Panc1 (cell line): ENCODE measurements around the gene MRPL18. TPM values are rescaled to one million over a fixed set of nuclear protein-coding genes. Genes with fewer than 3 reads are reported as not detected.

ENCODE experiments used
- ATAC-seq: fragments of 200-7000 bp; cut with Tn5 transposase; 2 replicates; pipeline ENCODE4 v1.9.1; 2020; ENCODE audit warnings: mild to moderate bottlenecking, moderate library complexity
- BruUV-seq: library from RNA; stranded (reverse); fragments of 400-500 nt; replicated peaks from 2 replicates; lab custom pipeline; 2021; lab: Mats Ljungman, UMichigan
- CTCF ChIA-PET: fragments of 300-600 bp; sonication (Branson Sonifier 250); formaldehyde crosslinking; loops from one replicate; lab custom pipeline; 2022; ENCODE audit warnings: antibody characterized with exemption; lab: Charles Lee
- POLR2A ChIA-PET: fragments of 300-600 bp; sonication (Branson Sonifier 250); formaldehyde crosslinking; loops from one replicate; lab custom pipeline; 2022; ENCODE audit warnings: antibody characterized with exemption; lab: Charles Lee
- DNase-seq: peaks from one replicate; pipeline ENCODE4 v3.0.0-alpha.2; 2010; ENCODE audit warnings: low read depth, low spot score
- H3K27ac ChIP-seq: 2 replicates; pipeline ENCODE4 v1.5.1; 2011; ENCODE audit warnings: mild to moderate bottlenecking, low read length, inconsistent platforms
- H3K27me3 ChIP-seq: fragments of 200-500 bp; sonication (Bioruptor generic); 2 replicates; pipeline ENCODE4 v1.6.0; 2014; ENCODE audit warnings: low read length, inconsistent platforms; ENCODE audit not compliant: control insufficient read depth, insufficient read depth
- H3K36me3 ChIP-seq: fragments of 200-500 bp; sonication (Bioruptor generic); 2 replicates; pipeline ENCODE4 v1.5.1; 2014; ENCODE audit warnings: inconsistent platforms, mild to moderate bottlenecking, low read length, moderate library complexity; ENCODE audit not compliant: control insufficient read depth, insufficient read depth
- H3K4me1 ChIP-seq: 2 replicates; pipeline ENCODE4 v1.5.1; 2011; ENCODE audit warnings: inconsistent platforms, mild to moderate bottlenecking, low read length, moderate library complexity; ENCODE audit not compliant: control insufficient read depth, insufficient read depth
- H3K4me3 ChIP-seq, 2 experiments: 2 replicates each; pipeline ENCODE4 v1.5.1; 2011 to 2012; ENCODE audit warnings: low read depth in 2 of 2, low read length in 2 of 2, mild to moderate bottlenecking in 2 of 2, inconsistent platforms in 1 of 2, moderate library complexity in 1 of 2
- H3K9me3 ChIP-seq: fragments of 200-500 bp; sonication (Bioruptor generic); 2 replicates; pipeline ENCODE4 v1.5.1; 2014; ENCODE audit warnings: low read depth, mild to moderate bottlenecking, inconsistent platforms, low read length, moderate library complexity; ENCODE audit not compliant: control insufficient read depth, insufficient read depth
- CTCF ChIP-seq: fragments of 450-650 bp; IDR thresholded peaks from 2 replicates; pipeline ENCODE4 v1.5.1; 2017; ENCODE audit warnings: mild to moderate bottlenecking
- POLR2AphosphoS5 ChIP-seq: IDR thresholded peaks from 2 replicates; pipeline ENCODE4 v1.6.1; 2012; ENCODE audit warnings: mild to moderate bottlenecking, low read depth, low read length, moderate library complexity
- REST ChIP-seq, 2 experiments: IDR thresholded peaks; 2 replicates each; pipeline ENCODE4 v1.6.1; 2011 to 2012; ENCODE audit warnings: low read depth in 2 of 2, control low read depth in 1 of 2, low read length in 1 of 2, mild to moderate bottlenecking in 1 of 2, moderate library complexity in 1 of 2; ENCODE audit not compliant: insufficient read depth in 1 of 2
- SIN3A ChIP-seq: IDR thresholded peaks from 2 replicates; pipeline ENCODE4 v1.6.1; 2012; ENCODE audit warnings: low read depth, mild to moderate bottlenecking, low read length, moderate library complexity, borderline replicate concordance; ENCODE audit not compliant: insufficient read depth
- TCF7L2 ChIP-seq: IDR thresholded peaks from 2 replicates; pipeline ENCODE4 v1.6.1; 2011; ENCODE audit warnings: mild to moderate bottlenecking, low read depth, low read length, inconsistent platforms
- in situ Hi-C: cut with HindIII; loops from 2 replicates; pipeline ENCODE4 v1.10.0; 2016; ENCODE audit warnings: low sequenced_read_pairs, low pct_unique_long_range_greater_than_20kb
- intact Hi-C: fragments of 100-400 bp; cut with micrococcal nuclease; formaldehyde crosslinking; loops from one replicate; pipeline ENCODE4 v1.10.0; 2022; ENCODE audit not compliant: unreplicated experiment
- total RNA-seq: library from RNA; stranded (reverse); gene quantifications from one replicate; pipeline ENCODE4 v1.2.1, GENCODE V29; 2021; ENCODE audit not compliant: unreplicated experiment

MRPL18 gene
- total RNA-seq, 1 experiment from 2014 or later: 98.4 TPM

- POLR2A ChIA-PET: no interaction called here
Observed at GRCh38 chr6:159809149-159809548, 18.9 kb downstream of the MRPL18 start.

GRCh38 chr6:159813781-159814180 is 23.5 kb downstream of the MRPL18 start:
- DNase-seq (no peak), ATAC-seq (no peak)
- no peak for TF ChIP-seq TCF7L2
- Histone ChIP-seq H3K27ac (no peak overlapping the region), H3K9me3 (no peaks in the 10 kb centered on the region), H3K4me1 (no peaks in the 10 kb centered on the region), H3K27me3 (no peaks in the 10 kb centered on the region), H3K36me3 (no peaks in the 10 kb centered on the region), H3K4me3 (no peak overlapping the region)
- BruUV-seq: no TSS peak
- POLR2A ChIA-PET: no interaction called here
- CTCF ChIA-PET: no interaction called here
- in situ Hi-C loops (no loop called here), intact Hi-C loops (no loop called here)

More at GRCh38 chr6:159809149-159809548, 18.9 kb downstream of the MRPL18 start:
- Histone ChIP-seq H3K4me3 (no peak overlapping the region), H3K27me3 (no peaks in the 10 kb centered on the region), H3K27ac (no peak overlapping the region), H3K9me3 (no peaks in the 10 kb centered on the region), H3K36me3 (no peaks in the 10 kb centered on the region), H3K4me1 (no peaks in the 10 kb centered on the region)
- BruUV-seq: no TSS peak
- CTCF ChIA-PET: no interaction called here
- ATAC-seq (no peak), DNase-seq (no peak)
- in situ Hi-C loops (no loop called here), intact Hi-C loops (no loop called here)
- TF ChIP-seq TCF7L2 (no peak), REST (IDR thresholded peaks at IDR 0.05; ENCODE audit: insufficient read depth in 1 of 2, low read depth in 2 of 2, low read length in 1 of 2) (no peak)

- intact Hi-C loops: no loop called here
- POLR2A ChIA-PET: no interaction called here
- 0 out of 2 replicates have a peak, but pooled peaks have one; percentile 11 for ATAC-seq
Observed at GRCh38 chr6:159815410-159815809, 25.1 kb downstream of the MRPL18 start.

More at GRCh38 chr6:159815410-159815809, 25.1 kb downstream of the MRPL18 start:
- Histone ChIP-seq H3K27me3 (no peaks in the 10 kb centered on the region), H3K4me1 (no peaks in the 10 kb centered on the region), H3K27ac (no peak overlapping the region), H3K36me3 (no peaks in the 10 kb centered on the region), H3K4me3 (no peak overlapping the region), H3K9me3 (no peaks in the 10 kb centered on the region)
- BruUV-seq: no TSS peak
- CTCF ChIA-PET: no interaction called here
- no peak for TF ChIP-seq CTCF
- TF ChIP-seq REST (IDR thresholded peaks at IDR 0.05; ENCODE audit: insufficient read depth in 1 of 2, low read depth in 2 of 2, low read length in 1 of 2): no peak
- no peak for TF ChIP-seq POLR2AphosphoS5
- no peak for TF ChIP-seq TCF7L2
- TF ChIP-seq SIN3A: no peak
- no peak for DNase-seq
- in situ Hi-C loops: no loop called here
